MM.1S (cell line): ENCODE results near the gene CREB5.

Experiments
- EZH2phosphoT487 ChIP-seq: fragments of 300-600 bp; sonication (generic); IDR thresholded peaks from 2 replicates; pipeline ENCODE4 v1.6.1; 2018; ENCODE audit warnings: antibody characterized with exemption, low read length
- TF ChIP-seq, protein P1 (sequence below): fragments of 300-600 bp; sonication (generic); IDR thresholded peaks from 2 replicates; pipeline ENCODE4 v1.5.1; 2016; ENCODE audit warnings: antibody characterized with exemption, low read length, mixed read lengths

DNA sequence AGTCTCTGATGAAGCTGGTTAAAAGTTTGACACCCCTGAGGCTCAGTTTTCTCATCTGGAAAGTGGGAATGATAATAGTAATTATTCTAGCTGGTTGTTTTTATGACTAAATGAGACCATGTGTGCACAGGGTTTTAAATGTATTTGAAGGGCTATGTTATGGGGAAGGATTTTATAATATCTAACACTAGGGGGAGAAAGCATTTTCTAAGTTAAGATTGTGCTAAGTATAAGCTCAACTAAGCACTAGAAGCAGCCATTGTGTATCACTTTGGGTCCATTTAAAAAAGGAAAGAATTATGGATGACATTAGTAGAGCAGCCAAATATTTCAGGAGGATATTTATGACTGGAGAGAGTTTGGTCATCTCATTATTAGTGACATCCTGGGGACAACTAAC is 49.5 kb upstream of the CREB5 start:
- TF ChIP-seq EZH2phosphoT487 = no peak
- TF ChIP-seq, protein P1, sequence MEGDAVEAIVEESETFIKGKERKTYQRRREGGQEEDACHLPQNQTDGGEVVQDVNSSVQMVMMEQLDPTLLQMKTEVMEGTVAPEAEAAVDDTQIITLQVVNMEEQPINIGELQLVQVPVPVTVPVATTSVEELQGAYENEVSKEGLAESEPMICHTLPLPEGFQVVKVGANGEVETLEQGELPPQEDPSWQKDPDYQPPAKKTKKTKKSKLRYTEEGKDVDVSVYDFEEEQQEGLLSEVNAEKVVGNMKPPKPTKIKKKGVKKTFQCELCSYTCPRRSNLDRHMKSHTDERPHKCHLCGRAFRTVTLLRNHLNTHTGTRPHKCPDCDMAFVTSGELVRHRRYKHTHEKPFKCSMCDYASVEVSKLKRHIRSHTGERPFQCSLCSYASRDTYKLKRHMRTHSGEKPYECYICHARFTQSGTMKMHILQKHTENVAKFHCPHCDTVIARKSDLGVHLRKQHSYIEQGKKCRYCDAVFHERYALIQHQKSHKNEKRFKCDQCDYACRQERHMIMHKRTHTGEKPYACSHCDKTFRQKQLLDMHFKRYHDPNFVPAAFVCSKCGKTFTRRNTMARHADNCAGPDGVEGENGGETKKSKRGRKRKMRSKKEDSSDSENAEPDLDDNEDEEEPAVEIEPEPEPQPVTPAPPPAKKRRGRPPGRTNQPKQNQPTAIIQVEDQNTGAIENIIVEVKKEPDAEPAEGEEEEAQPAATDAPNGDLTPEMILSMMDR = peak; percentile 36
